K562 (cell line): ENCODE results near the gene FGD6. TPM values are rescaled to one million over a fixed set of nuclear protein-coding genes. Genes with fewer than 3 reads are reported as not detected.
"Not testable (repeated sequence)": the region's sequence is repeated elsewhere in the genome, so short reads cannot be mapped to it uniquely, and the experiment has no call there.

ENCODE experiments used
- ATAC-seq: fragments of 200-7000 bp; cut with Tn5 transposase; 3 replicates; pipeline ENCODE4 v1.9.1; 2020; ENCODE audit warnings: moderate library complexity
- BruUV-seq: library from RNA; stranded (reverse); fragments of 400-500 nt; replicated peaks from 2 replicates; lab custom pipeline; 2021; lab: Mats Ljungman, UMichigan
- CTCF ChIA-PET: fragments of 300-600 bp; formaldehyde crosslinking; extraction: SDS; loops from one replicate; lab custom pipeline; 2021; ENCODE audit warnings: low intra/inter-chr PET ratio; lab: Yijun Ruan, JAX
- POLR2A ChIA-PET: fragments of 300-600, 350-650 bp; sonication (Branson Sonifier 250); formaldehyde crosslinking; extraction: SDS; loops from one replicate; lab custom pipeline; 2021; ENCODE audit warnings: antibody characterized with exemption, inconsistent platforms; lab: Yijun Ruan, JAX
- DNase-seq, 4 experiments: peaks; one replicate each; pipeline versions ENCODE4 v3.0.0 to v3.0.0-alpha.2; 2011 to 2018; ENCODE audit warnings: low spot score in 3 of 4, mixed read lengths in 3 of 4; ENCODE audit errors: extremely low read depth in 1 of 4
- FAIRE-seq: peaks from 2 replicates; lab custom pipeline; 2011; peaks lifted over from hg19 to GRCh38; lab: Jason Lieb, UNC
- H2AFZ ChIP-seq: 2 replicates; pipeline ENCODE4 v1.6.0; 2011; ENCODE audit warnings: low read depth, low read length, control low read depth, inconsistent platforms
- H3K27ac ChIP-seq: fragments of 200-600 bp; 3 replicates; pipeline ENCODE4 v1.8.0; 2011; ENCODE audit warnings: low read depth, mild to moderate bottlenecking, control low read depth, inconsistent platforms, low read length, moderate library complexity, mixed read lengths; ENCODE audit errors: extremely low read depth
- H3K27me3 ChIP-seq, 2 experiments: fragments of 300-600 bp in 1 of 2; 2 replicates in 1 of 2; 3 replicates in 1 of 2; pipeline versions ENCODE4 v1.6.0 to v1.8.0; 2011; ENCODE audit warnings: inconsistent platforms in 2 of 2, low read length in 2 of 2, mild to moderate bottlenecking in 1 of 2, mixed read lengths in 1 of 2, moderate library complexity in 1 of 2; ENCODE audit not compliant: control insufficient read depth in 2 of 2, insufficient read depth in 2 of 2
- H3K36me3 ChIP-seq: fragments of 300-600 bp; 3 replicates; pipeline ENCODE4 v1.8.0; 2011; ENCODE audit warnings: mild to moderate bottlenecking, low read length, inconsistent platforms; ENCODE audit not compliant: control insufficient read depth, insufficient read depth
- H3K4me1 ChIP-seq, 2 experiments: fragments of 200-600 bp in 1 of 2; replicated peaks in 1 of 2; 2 replicates in 1 of 2; 3 replicates in 1 of 2; pipeline versions ENCODE4 v1.5.1 to v1.8.0; 2011; ENCODE audit warnings: inconsistent platforms in 2 of 2, low read length in 2 of 2, mild to moderate bottlenecking in 1 of 2, mixed read lengths in 1 of 2, moderate library complexity in 1 of 2; ENCODE audit not compliant: control insufficient read depth in 2 of 2, insufficient read depth in 2 of 2
- H3K4me2 ChIP-seq: 2 replicates; pipeline ENCODE4 v1.6.1; 2011; ENCODE audit warnings: low read length, control low read depth, inconsistent platforms, mixed read lengths; ENCODE audit not compliant: insufficient read depth
- H3K4me3 ChIP-seq: fragments of 200-600 bp; sonication (generic), shearing (Covaris generic); 2 replicates; pipeline ENCODE4 v1.5.1; 2016; ENCODE audit warnings: control low read depth, inconsistent platforms
- H3K79me2 ChIP-seq: fragments of 200-600 bp; 3 replicates; pipeline ENCODE4 v1.8.0; 2011; ENCODE audit warnings: low read length, inconsistent platforms; ENCODE audit not compliant: control insufficient read depth, insufficient read depth
- H3K9ac ChIP-seq, 2 experiments: 2 replicates each; pipeline versions ENCODE4 v1.6.0 to v1.6.1; 2011; ENCODE audit warnings: low read depth in 2 of 2, low read length in 2 of 2, control low read depth in 1 of 2, inconsistent platforms in 1 of 2, mild to moderate bottlenecking in 1 of 2, mixed read lengths in 1 of 2; ENCODE audit not compliant: insufficient read depth in 1 of 2
- H3K9me1 ChIP-seq: one replicate; pipeline ENCODE4 v1.6.0; 2011; ENCODE audit warnings: inconsistent platforms, mild to moderate bottlenecking, low read length, moderate library complexity; ENCODE audit not compliant: control insufficient read depth, insufficient read depth
- H3K9me3 ChIP-seq: replicated peaks from 2 replicates; pipeline ENCODE4 v1.5.1; 2011; ENCODE audit warnings: low read depth, low read length, inconsistent platforms; ENCODE audit not compliant: control insufficient read depth, insufficient read depth
- H4K20me1 ChIP-seq: replicated peaks from 2 replicates; pipeline ENCODE4 v1.6.1; 2011; ENCODE audit warnings: low read length, inconsistent platforms, mixed read lengths; ENCODE audit not compliant: control insufficient read depth, insufficient read depth
- GABPB2 ChIP-seq: fragments of 250-450 bp; sonication (Bioruptor Pico); conservative IDR thresholded peaks from 2 replicates; pipeline ENCODE4 v1.5.1; 2021; ENCODE audit warnings: mild to moderate bottlenecking
- RBM25 ChIP-seq: fragments of 200-400 bp; formaldehyde crosslinking; IDR thresholded peaks from 2 replicates; pipeline ENCODE4 v1.6.1; 2018; ENCODE audit warnings: low read length, low read depth, moderate library complexity; ENCODE audit not compliant: severe bottlenecking
- WGBS: fragments of 100-300 bp; shearing (Covaris generic); methylation state at CpG from one replicate; pipeline ENCODE4 v1.1.6; 2016; ENCODE audit warnings: low coverage, mixed read lengths; ENCODE audit not compliant: insufficient coverage; ENCODE audit errors: missing lambda C conversion rate; 5-methylcytosine and 5-hydroxymethylcytosine counted together
- in situ Hi-C: fragments of 300-500 bp; cut with MboI; formaldehyde crosslinking; loops from 4 replicates; pipeline ENCODE4 v1.15.0; 2018; ENCODE audit warnings: inconsistent platforms, mixed read lengths
- intact Hi-C: fragments of 100-400 bp; cut with micrococcal nuclease; formaldehyde crosslinking; loops from 2 replicates; pipeline ENCODE4 v1.14.2; 2022
- polyA plus RNA-seq, 8 experiments: library from polyadenylated mRNA; depleted of rRNA in 4 of 8; stranded (reverse) in 5 of 8; unstranded in 3 of 8; fragments of >200 nt; fragmentation: Nextera tagmentation in 2 of 8; fragmentation: Illumina TruSeq in 1 of 8; extraction: Ambion mirVana in 2 of 8; extraction: Trizol in 1 of 8; gene quantifications; 2 replicates each; pipeline versions ENCODE4 v1.2.1 to v1.2.3, GENCODE V29; 2011 to 2014; ENCODE audit warnings: inconsistent platforms in 1 of 8, missing spikeins in 1 of 8
- total RNA-seq, 7 experiments: library from RNA; depleted of rRNA in 6 of 7; stranded (reverse); fragments of >200 nt in 6 of 7; fragmentation: Illumina TruSeq in 2 of 7; extraction: Trizol in 2 of 7; gene quantifications; 2 replicates each; pipeline versions ENCODE4 v1.2.1 to v1.2.3, GENCODE V29; 2011 to 2021; ENCODE audit warnings: low replicate concordance in 1 of 7
- TF ChIP-seq, protein P1 (sequence below): sonication (generic); formaldehyde crosslinking; IDR thresholded peaks from 2 replicates; pipeline ENCODE4 v1.9.0; 2022; ENCODE audit warnings: mild to moderate bottlenecking, missing genetic modification reagents

Gene FGD6
- total and polyA plus RNA-seq, 9 of the 15 experiments (the other 6 are each of a cell fraction or from before 2014, with no cell fraction given) = 1.5 to 11.1 (median 5.8) TPM

DNA sequence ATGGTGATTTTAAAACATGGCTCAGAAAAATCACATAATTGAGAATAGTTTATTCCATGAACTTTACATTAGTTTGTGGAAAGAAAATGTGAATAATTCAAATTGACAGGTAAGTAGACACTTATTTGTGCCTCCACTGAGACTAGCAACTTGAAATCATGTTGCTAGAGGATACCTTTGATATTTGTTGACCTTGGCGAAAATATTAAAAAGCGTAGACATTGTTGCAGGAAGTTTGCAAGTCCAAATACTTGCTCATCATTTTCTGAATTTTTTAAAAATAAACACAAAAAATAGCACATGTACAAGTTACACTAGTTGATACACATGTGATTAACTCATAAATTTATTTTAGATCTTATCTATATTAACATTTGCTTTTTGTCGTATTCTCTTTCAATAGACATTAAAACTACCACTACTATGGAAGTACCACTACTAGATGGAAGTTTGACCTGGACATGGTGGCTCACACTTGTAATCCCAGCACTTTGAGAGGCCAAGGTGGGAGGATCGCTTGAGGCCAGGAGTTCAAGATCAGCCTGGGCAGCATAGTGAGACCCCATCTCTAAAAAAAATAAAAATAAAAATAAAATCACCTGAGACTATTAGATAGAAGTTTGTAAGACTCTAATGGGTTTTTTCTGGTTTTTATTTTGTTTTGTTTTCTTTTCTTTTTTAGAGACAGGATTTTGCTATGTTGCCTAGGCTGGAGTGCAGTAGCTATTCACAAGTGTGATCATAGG lies 24.7 kb upstream of the FGD6 start (continued):
- TF ChIP-seq, protein P1, sequence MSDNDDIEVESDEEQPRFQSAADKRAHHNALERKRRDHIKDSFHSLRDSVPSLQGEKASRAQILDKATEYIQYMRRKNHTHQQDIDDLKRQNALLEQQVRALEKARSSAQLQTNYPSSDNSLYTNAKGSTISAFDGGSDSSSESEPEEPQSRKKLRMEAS (CRISPR knock-in tag) = no peak
- TF ChIP-seq GABPB2 (CRISPR knock-in tag) (no peak), RBM25 (peak; percentile 59)

DNA sequence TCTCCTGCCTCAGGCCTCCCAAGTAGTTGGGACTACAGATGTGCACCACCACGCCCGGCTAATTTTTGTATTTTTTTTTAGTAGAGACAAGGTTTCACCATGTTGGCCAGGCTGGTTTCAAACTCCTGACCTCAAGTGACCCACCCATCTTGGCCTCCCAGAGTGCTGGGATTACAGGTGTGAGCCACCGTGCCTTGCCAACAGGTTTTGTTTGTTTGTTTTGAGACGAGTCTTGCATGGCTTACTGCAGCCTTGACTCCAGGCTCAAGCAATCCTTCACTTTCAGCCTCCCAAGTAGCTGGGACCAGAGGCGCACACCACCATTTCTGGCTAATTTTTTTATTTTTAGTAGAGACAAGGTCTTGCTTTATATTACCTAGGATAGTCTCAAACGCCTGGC lies 23.9 kb upstream of the FGD6 start:
- WGBS = 61% methylated on average over 6 of the region's 6 CpGs
- H3K27me3 ChIP-seq, CTCF ChIA-PET, H2AFZ ChIP-seq, H3K4me1 ChIP-seq, intact Hi-C loops, in situ Hi-C loops, H3K9me3 ChIP-seq, FAIRE-seq, H3K4me2 ChIP-seq, H3K4me3 ChIP-seq, H3K9me1 ChIP-seq, ATAC-seq, H3K27ac ChIP-seq, POLR2A ChIA-PET, BruUV-seq, H4K20me1 ChIP-seq, DNase-seq: not testable (repeated sequence)
- peak overlapping the region in 1 of 2 experiments; percentile 33; a peak in 1 of 4 replicates for H3K9ac ChIP-seq
- peaks cover 17% of the 10 kb centered on the region for H3K36me3 ChIP-seq
- peaks cover 46% of the 10 kb centered on the region for H3K79me2 ChIP-seq
